ENCODE measurements around the gene MBOAT1. TPM values are rescaled to one million over a fixed set of nuclear protein-coding genes. Genes with fewer than 3 reads are reported as not detected.

Gene MBOAT1
- total RNA-seq, 4 donors from 2014 or later = 6.8 to 33.5 (median 25.9) TPM

GRCh38 chr6:20060252-20060651 is 152.0 kb downstream of the MBOAT1 start:
- Histone ChIP-seq H3K4me3 (no peak overlapping the region), H3K36me3 (no peaks in the 10 kb centered on the region)
- intact Hi-C loops (cut with DNase I; ENCODE audit: low total_unique reads) = no loop called here

GRCh38 chr6:20058912-20059311 is 153.4 kb downstream of the MBOAT1 start:
- H3K27me3 ChIP-seq = no peaks in the 10 kb centered on the region
- H3K27ac ChIP-seq = no peak overlapping the region
- TF ChIP-seq POLR2A (IDR thresholded peaks at IDR 0.05) = no peak
- TF ChIP-seq CTCF (IDR thresholded peaks at IDR 0.05) = no peak
- no peak for DNase-seq
- no peak overlapping the region for H3K4me3 ChIP-seq
- no peaks in the 10 kb centered on the region for H3K36me3 ChIP-seq
- H3K4me1 ChIP-seq = no peaks in the 10 kb centered on the region
- H3K9me3 ChIP-seq = no peaks in the 10 kb centered on the region
- intact Hi-C loops (cut with DNase I; ENCODE audit: low total_unique reads) = no loop called here

More at GRCh38 chr6:20060252-20060651, 152.0 kb downstream of the MBOAT1 start:
- Histone ChIP-seq H3K4me1 (no peaks in the 10 kb centered on the region), H3K27ac (no peak overlapping the region), H3K27me3 (no peaks in the 10 kb centered on the region), H3K9me3 (no peaks in the 10 kb centered on the region)
- DNase-seq = no peak
- TF ChIP-seq CTCF (IDR thresholded peaks at IDR 0.05) = no peak
- no peak for TF ChIP-seq POLR2A (IDR thresholded peaks at IDR 0.05)

GRCh38 chr6:20058121-20058905 is 154.0 kb downstream of the MBOAT1 start:
- no peaks in the 10 kb centered on the region for H3K4me1 ChIP-seq
- no peaks in the 10 kb centered on the region for H3K9me3 ChIP-seq
- no peak overlapping the region for H3K4me3 ChIP-seq
- intact Hi-C loops (cut with DNase I; ENCODE audit: low total_unique reads) = no loop called here
- no peak overlapping the region for H3K27ac ChIP-seq
- no peaks in the 10 kb centered on the region for H3K36me3 ChIP-seq
- H3K27me3 ChIP-seq = no peaks in the 10 kb centered on the region
- no peak for DNase-seq
- TF ChIP-seq POLR2A (IDR thresholded peaks at IDR 0.05) = no peak

- no peaks in the 10 kb centered on the region for H3K9me3 ChIP-seq
- no peak overlapping the region for H3K27ac ChIP-seq
- DNase-seq = no peak
- no peaks in the 10 kb centered on the region for H3K27me3 ChIP-seq
- intact Hi-C loops (cut with DNase I; ENCODE audit: low total_unique reads) = no loop called here
- H3K4me1 ChIP-seq = no peaks in the 10 kb centered on the region
- no peaks in the 10 kb centered on the region for H3K36me3 ChIP-seq
- no peak overlapping the region for H3K4me3 ChIP-seq
- no peak for TF ChIP-seq POLR2A (IDR thresholded peaks at IDR 0.05)
- TF ChIP-seq CTCF (IDR thresholded peaks at IDR 0.05) = peak; percentile 51 to 72 (median 60)
Measured at GRCh38 chr6:20056350-20056992, 155.8 kb downstream of the MBOAT1 start.

GRCh38 chr6:20055916-20056315 is 156.4 kb downstream of the MBOAT1 start:
- Histone ChIP-seq H3K9me3 (no peaks in the 10 kb centered on the region), H3K27me3 (no peaks in the 10 kb centered on the region), H3K36me3 (no peaks in the 10 kb centered on the region), H3K4me1 (no peaks in the 10 kb centered on the region), H3K27ac (no peak overlapping the region), H3K4me3 (no peak overlapping the region)
- DNase-seq = no peak
- TF ChIP-seq CTCF (IDR thresholded peaks at IDR 0.05) = no peak
- no peak for TF ChIP-seq POLR2A (IDR thresholded peaks at IDR 0.05)
- intact Hi-C loops (cut with DNase I; ENCODE audit: low total_unique reads) = no loop called here

Other genes starting within 250 kb of the MBOAT1 start
- gene E2F3, start 189.4 kb upstream of the MBOAT1 start, total RNA-seq = 1 to 10 TPM; 1.8 to 5.5 (median 3.3) TPM

Data from uterus (tissue), 4 donors.